T-helper 2 cell treated with Interferon-gamma antibody and Interleukin-4, amounts not matched to agents 100 ng/mL and 5 ng/mL, for 36 hours (primary cell): ENCODE measurements around the gene RIC8A. TPM values are rescaled to one million over a fixed set of nuclear protein-coding genes. Genes with fewer than 3 reads are reported as not detected.

ENCODE experiments used
- total RNA-seq: library from RNA; stranded (reverse); gene quantifications from 2 replicates; pipeline ENCODE4 v1.2.3, GENCODE V29; 2022

RIC8A gene
- total RNA-seq, 1 donor from 2014 or later = 116 TPM

Other genes starting within 250 kb of the RIC8A start
- not detected in 2 replicates for gene SCGB1C1, start 14.6 kb upstream of the RIC8A start, total RNA-seq
- 35.0 and 38.8 TPM in 2 replicates for gene BET1L, start 309 bp upstream of the RIC8A start, total RNA-seq
- 11.0 and 12.7 TPM in 2 replicates for gene SIRT3, start 28.6 kb downstream of the RIC8A start, total RNA-seq
- gene PSMD13, start 29.3 kb downstream of the RIC8A start, total RNA-seq = 181 and 182 TPM in 2 replicates
- 2.4 and 2.7 TPM in 2 replicates for gene NLRP6, start 70.7 kb downstream of the RIC8A start, total RNA-seq
- 99.8 and 105 TPM in 2 replicates for gene PGGHG, start 81.4 kb downstream of the RIC8A start, total RNA-seq
- not detected in 2 replicates for gene IFITM5, start 91.8 kb downstream of the RIC8A start, total RNA-seq
- 1,497 and 1,507 TPM in 2 replicates for gene IFITM2, start 100.1 kb downstream of the RIC8A start, total RNA-seq
- 724 and 750 TPM in 2 replicates for gene IFITM1, start 106.3 kb downstream of the RIC8A start, total RNA-seq
- 3.3 and 5.1 TPM in 2 replicates for gene IFITM3, start 113.2 kb downstream of the RIC8A start, total RNA-seq
- gene B4GALNT4, start 161.8 kb downstream of the RIC8A start, total RNA-seq = 1.1 and 1.2 TPM in 2 replicates
- not detected in 2 replicates for gene PKP3, start 186.5 kb downstream of the RIC8A start, total RNA-seq
- 176 and 178 TPM in 2 replicates for gene SIGIRR, start 207.3 kb downstream of the RIC8A start, total RNA-seq
- 67.6 and 74.5 TPM in 2 replicates for gene ANO9, start 234.3 kb downstream of the RIC8A start, total RNA-seq
- gene PTDSS2, start 242.6 kb downstream of the RIC8A start, total RNA-seq = 26.5 and 28.4 TPM in 2 replicates